GM18870 (cell line): ENCODE data around the gene EMID1.
A peak's percentile ranks its signal among the peaks of the same experiment; 100 is the strongest.

Experiments used
- ATAC-seq: cut with Tn5 transposase; IDR thresholded peaks from one replicate; pipeline ENCODE4 v1.9.1; 2021; ENCODE audit warnings: moderate library complexity; ENCODE audit not compliant: unreplicated experiment

The EMID1 gene

GRCh38 chr22:29258407-29259252 is 52.9 kb downstream of the EMID1 start:
- no peak for ATAC-seq

- ATAC-seq, result no peak
Measured at GRCh38 chr22:29259253-29259899, 53.7 kb downstream of the EMID1 start.

DNA sequence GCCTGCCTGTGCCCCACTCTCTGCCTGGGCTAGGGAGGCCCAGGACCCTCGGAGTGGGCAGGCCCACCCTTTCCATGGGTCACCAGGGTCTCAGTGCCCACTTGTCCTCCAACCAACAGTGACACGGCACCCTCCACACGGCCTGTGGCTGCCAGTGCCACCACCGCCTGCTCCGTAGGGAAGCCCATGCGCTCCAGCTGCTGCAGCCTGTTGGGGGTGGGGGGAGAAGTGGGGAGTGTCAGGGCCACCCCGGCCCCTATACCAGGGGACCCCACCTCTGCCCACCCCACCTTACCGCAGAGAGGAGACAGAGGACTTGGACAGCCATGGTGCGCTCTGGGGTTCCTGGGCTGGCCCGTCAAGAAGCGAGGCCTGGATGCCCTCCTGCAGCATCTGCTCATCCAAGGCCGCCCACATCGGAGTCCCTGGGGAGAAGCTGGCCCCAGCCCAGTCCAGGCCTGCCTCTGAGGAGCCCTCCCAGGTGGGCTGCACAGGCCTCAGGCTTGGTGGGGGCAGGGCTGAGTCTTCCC is 54.4 kb downstream of the EMID1 start:
- no peak for ATAC-seq

DNA sequence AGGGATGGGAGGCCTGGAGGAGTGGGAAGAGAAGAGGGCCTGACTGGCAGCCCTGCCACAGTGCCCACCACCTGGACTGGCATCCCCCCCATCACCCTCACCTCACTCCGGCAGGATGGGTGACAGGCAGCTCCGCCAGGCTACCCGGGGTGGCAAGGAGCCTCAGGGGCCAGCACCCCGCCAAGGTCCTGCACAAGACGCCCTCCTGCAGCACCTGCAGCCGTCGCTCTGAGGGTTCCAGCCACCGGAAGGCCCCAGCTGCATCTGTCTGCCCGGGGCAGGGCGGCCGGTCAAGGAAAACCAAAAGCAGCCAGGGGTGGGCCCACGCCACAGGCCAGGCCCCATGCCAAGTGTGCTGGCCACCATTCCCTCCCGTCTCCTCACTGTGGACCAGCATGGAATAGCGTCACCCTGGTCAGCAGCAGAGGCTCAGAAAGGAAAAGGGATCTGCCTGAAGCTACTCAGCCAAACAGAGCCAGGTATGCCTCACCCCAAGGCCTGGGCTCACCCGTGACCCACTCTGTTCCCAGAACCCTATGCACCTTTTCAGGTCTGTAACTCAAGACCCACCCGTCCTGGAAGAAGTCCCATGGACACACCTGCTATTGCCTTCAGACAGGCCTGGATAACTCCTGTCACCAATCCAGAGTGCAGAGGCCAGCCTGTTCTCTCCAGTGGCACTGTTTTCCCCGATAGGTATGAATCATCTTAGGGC is 55.1 kb downstream of the EMID1 start:
- no peak for ATAC-seq

GRCh38 chr22:29263791-29264276 is 58.1 kb downstream of the EMID1 start:
- no peak for ATAC-seq

GRCh38 chr22:29265305-29265704 is 59.6 kb downstream of the EMID1 start:
- no peak for ATAC-seq

DNA sequence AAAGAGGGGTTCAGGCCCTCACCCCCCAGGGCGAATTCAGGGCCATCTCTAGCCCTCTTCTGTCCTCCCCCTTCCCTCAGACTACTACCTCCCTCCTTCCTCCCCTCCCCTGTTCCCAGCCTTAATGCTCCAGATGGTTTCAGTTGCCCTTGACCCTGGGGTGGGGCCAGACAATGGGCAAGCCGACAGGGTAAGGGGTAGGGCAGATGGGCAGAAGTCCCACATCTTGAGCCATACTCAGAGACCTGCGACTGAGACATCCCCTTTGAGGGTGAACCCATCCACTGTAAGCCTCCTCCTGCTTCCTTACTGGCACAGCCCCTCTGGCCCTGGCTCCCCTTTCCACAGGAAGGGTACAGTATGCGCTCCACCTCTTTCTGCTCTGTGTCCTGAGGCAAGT is 60.2 kb downstream of the EMID1 start:
- no peak for ATAC-seq

DNA sequence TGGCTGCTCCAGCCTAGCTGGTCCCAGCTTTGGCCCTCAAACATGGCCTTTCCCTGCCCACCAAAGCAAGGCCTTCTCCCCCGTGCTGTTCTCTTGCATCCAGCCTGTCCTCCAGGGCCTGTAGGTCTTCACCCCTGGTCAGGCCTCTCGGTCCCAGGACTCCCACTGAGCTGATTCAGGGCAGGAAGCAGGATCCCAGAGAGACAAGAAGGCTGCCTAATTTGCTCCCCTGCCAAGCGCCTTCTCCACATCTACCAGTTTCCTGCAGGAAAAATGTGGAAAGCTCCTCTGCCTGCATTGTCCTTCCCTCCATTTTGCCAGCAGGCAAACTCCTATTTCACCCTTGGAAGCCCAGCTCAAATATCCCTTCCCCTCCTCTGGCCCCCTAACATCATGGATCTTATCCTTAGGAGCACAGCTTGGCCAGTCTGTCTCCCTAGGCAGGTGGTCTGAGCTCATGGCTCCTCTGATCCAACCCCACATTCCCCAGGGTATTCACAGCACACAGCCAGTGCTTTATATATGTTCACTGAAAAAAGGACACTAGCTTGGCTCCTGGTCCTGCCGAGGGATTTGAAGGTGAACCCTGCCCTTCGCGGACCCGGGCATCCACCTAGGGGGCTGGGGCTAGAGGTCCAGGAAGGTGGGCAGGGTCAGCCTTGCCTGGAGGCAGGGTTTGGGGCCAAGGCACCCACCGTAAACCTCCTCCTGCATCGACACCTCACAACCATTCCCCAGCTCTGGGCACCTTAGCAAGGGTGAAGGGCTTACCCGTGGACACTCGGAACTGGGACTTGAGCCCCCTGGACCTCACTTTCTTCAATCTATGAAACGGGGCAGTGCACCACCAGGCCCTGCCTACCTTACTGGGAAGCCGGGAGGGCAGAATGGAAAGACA is 61.1 kb downstream of the EMID1 start:
- ATAC-seq, result no peak

DNA sequence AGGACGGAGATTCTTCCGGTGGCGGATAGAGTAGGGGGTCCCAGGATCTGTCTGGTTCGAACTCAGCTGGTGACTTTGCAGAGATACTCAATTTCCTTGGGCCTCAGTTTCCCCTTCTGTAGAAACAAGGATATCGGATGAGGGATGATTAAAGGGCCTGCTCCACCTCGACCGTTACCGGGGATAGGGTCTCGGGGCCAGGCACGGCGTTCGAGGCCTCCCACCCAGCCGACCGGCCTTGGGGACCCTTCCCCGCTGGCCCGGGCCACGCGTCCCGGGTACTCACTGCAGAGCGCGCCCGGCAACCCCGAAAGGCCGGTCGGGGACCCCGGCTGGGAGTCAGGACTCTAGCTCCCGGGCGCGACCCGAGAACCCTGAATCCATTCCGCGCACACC is 61.8 kb downstream of the EMID1 start:
- no peak for ATAC-seq

GRCh38 chr22:29267858-29268510 is 62.3 kb downstream of the EMID1 start, which contains the start of the genes EWSR1 and RHBDD3:
Gene EWSR1, plus strand, starts transcription at chr22:29268268. Its CDS starts 69 bp downstream, at chr22:29268337.
Gene RHBDD3, minus strand, starts transcription at chr22:29267981. Its CDS starts 2,355 bp downstream, at chr22:29265626.
- peak; percentile 69 for ATAC-seq

DNA sequence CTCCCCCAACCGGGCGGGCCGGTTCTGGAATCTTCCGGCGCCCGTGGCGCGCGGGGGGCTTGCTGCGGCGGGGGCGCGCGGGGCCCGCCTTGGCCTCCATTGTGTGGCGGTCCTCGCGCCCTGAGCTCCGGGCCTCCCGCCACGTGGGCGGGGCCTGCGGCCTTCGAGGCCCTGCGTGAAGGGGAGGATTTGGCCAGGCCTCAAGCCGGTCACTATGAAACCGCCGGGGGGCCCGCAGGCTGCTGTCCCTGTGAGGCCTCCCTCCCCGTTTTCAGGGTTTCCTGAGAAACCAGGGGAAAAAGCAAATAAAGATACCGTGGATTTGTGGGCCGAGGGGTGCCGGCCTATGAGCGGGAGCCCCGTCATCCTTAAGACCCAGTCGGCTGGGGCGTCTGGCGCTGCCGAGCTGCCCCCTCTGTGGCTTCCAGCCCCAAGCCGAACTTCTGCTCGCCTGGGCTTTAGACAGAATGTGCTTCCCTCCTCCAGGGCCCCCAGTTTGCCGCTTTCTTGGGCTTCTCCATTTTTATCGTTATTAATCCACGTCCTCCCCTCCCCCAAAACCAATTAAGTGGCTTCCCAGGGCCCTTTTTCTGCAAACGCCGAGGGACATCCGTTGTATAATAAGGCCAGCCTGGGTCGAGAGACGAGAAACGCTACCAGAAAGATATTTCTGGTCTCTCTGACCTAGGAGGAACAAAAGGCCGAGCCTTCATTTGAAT is 63.0 kb downstream of the EMID1 start:
- peak; percentile 18 for ATAC-seq

DNA sequence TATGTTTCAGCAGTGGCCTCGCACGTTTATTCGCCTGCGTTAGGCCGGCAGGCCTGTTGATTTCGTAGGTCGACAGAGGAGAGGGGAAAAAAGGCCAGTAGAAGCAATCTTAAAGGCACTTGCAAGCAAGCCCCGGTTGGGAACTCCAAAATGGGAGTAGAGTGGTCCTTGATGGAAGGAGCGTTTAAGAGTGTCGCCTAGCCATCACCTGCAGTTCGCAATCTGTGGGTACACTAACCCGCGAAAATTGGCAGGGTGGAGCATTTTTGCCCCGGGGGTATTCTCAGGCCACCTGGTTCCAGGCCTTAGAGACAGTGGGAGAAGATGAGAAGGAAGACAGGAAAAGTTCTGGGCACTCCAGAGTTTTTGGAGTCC is 63.5 kb downstream of the EMID1 start:
- no peak for ATAC-seq

GRCh38 chr22:29269731-29270474 is 64.2 kb downstream of the EMID1 start:
- no peak for ATAC-seq

GRCh38 chr22:29270475-29271271 is 65.0 kb downstream of the EMID1 start:
- no peak for ATAC-seq

GRCh38 chr22:29272624-29273023 is 66.9 kb downstream of the EMID1 start:
- ATAC-seq, result no peak

DNA sequence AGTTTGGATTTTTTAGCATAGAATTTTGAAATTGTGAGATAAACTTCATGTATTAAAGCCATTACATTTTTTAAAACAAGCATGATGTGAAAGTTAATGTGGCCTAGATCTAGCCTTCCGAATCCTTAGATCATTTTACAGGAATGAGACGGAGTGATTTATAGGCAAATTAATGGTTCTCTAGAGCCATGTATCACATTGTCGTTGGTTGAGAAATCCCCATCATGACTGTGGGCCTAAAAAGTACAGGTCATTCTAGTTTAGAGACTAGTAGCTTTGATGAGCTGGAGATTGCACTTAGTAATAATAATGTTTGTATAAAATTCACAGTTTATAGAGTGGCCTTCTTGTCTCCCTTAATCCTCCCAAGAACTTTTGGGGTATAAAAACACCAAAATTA is 69.5 kb downstream of the EMID1 start:
- ATAC-seq, result no peak

DNA sequence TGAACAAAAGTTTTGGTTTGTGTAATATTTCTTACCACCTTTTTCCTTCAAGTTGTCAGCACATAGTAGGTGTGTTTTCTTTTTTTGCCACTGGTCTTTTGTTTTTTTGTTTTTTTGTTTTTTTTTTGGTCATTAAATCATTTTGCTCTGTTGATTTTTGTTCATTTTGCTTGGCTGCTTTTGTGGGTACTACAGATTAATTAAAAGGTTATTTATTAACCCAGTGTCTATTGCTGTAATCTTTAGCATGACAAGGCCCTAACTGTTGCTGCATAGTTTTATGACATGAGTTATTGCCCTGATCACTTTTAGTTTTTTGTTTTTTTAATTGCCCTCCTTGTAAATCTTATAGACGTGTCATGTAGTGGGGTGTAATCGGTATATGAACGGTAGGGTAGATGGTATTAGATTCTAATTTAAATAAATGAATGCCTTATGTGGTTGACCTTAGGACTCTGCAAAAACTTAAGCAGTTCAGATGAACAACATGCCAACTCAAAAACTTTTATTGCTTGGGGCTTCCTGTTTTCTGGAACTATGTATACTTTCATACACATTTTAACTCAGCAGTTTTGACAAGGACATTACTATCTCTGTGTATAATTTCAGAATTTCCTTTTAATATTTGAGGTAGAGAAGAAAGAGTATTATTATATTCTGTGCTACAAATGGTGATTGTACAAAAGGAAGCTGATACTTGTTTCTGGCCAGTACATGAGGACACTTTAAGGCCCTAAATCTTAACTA is 70.3 kb downstream of the EMID1 start:
- ATAC-seq, result no peak
